ENCODE results near the gene RNF187.

RNF187 gene

GRCh38 chr1:228507961-228508652, 20.9 kb downstream of the RNF187 start:
- Histone ChIP-seq H3K27me3 (ENCODE audit: insufficient read depth, low read depth) (no peaks in the 10 kb centered on the region; the same call in 1 of the 2 replicates), H3K4me1 (ENCODE audit: low read depth, poor library complexity, severe bottlenecking) (peaks cover 10% of the 10 kb centered on the region)

DNA sequence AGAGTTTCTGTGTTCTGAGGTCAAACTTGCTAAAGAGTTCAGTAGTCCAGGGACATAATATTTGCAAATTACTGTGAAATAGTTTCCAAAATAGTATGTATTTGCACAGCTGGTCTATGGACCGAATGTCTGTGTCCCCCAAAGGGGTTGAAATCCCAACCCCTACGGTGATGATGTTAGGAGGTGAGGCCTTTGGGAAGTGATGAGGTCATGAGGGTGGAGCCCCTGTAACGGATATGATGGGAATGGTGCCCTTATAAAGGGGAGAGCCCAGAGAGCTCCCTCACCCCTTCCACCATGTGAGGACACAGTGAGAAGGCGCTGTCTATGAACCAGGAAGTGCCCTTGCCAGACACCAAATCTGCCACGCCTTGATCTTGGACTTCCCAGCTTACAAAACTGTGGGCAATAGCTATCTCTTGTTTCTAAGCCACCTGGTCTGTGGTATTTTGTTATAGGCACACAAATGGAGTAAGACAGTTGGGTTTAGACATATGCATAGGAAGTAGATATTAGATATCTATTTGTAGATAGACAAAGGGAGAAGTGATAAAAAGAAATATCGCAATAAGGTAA, 21.7 kb downstream of the RNF187 start:
- H3K79me2 ChIP-seq (ENCODE audit: insufficient read depth, low read depth): no peaks in the 10 kb centered on the region
- H3K4me2 ChIP-seq: no peak overlapping the region
- H2AFZ ChIP-seq (ENCODE audit: low read depth): no peak overlapping the region
- H3K36me3 ChIP-seq (ENCODE audit: insufficient read depth): no peaks in the 10 kb centered on the region
- no peaks in the 10 kb centered on the region for H4K20me1 ChIP-seq (ENCODE audit: insufficient read depth)
- TF ChIP-seq CTCF (conservative IDR thresholded peaks at IDR 0.05; ENCODE audit: low read depth, low read length): no peak
- H3K4me1 ChIP-seq (ENCODE audit: low read depth, poor library complexity, severe bottlenecking): peaks cover 10% of the 10 kb centered on the region
- H3K27me3 ChIP-seq (ENCODE audit: insufficient read depth, low read depth): no peaks in the 10 kb centered on the region; the same call in 1 of the 2 replicates
- no peak overlapping the region for H3K9ac ChIP-seq
- H3K27ac ChIP-seq: no peak overlapping the region
- no peak overlapping the region for H3K4me3 ChIP-seq (IDR thresholded peaks at IDR 0.05; ENCODE audit: insufficient read depth, low read depth, low read length)

More at GRCh38 chr1:228507961-228508652, 20.9 kb downstream of the RNF187 start:
- no peak for TF ChIP-seq CTCF (conservative IDR thresholded peaks at IDR 0.05; ENCODE audit: low read depth, low read length)
- Histone ChIP-seq H3K9ac (no peak overlapping the region), H3K79me2 (ENCODE audit: insufficient read depth, low read depth) (no peaks in the 10 kb centered on the region), H2AFZ (ENCODE audit: low read depth) (no peak overlapping the region), H3K4me3 (IDR thresholded peaks at IDR 0.05; ENCODE audit: insufficient read depth, low read depth, low read length) (no peak overlapping the region), H3K4me2 (no peak overlapping the region), H3K36me3 (ENCODE audit: insufficient read depth) (no peaks in the 10 kb centered on the region), H4K20me1 (ENCODE audit: insufficient read depth) (no peaks in the 10 kb centered on the region), H3K27ac (no peak overlapping the region)

DNA sequence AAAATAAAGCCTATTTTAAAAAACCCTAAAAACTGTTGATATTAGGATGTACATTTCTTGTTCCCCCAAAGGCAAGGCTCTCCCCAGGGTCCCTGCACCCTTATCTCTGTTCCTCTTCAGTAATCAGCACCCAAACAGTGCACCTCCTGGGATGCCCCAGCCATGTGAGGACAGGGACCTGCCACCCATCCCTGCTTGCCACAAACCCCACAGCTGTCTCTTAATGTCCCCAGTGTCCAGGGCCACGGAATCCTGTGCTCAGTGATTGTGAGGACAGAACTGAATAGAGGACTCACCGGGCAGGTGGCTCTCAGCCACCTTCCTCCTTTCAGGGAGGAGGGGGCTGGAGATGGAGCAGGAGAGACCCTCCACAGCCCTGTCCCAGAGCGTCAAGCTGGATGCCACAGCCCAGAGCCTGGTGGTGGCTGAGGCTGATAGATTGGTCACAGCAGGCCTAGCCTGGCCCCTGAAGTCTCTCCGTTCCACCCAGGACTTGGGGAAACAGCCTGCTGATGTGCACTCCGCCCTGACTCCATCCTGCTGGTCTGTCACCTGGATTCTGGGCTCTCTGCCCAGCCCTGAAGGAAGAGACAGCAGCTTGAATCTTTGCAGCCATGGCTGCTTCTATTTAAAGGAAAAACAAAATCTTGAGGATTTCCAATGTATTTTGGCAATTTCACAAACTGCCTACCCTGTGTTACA, 23.1 kb downstream of the RNF187 start:
- Histone ChIP-seq H3K9ac (no peak overlapping the region), H2AFZ (ENCODE audit: low read depth) (no peak overlapping the region), H3K4me1 (ENCODE audit: low read depth, poor library complexity, severe bottlenecking) (peaks cover 14% of the 10 kb centered on the region), H3K27me3 (ENCODE audit: insufficient read depth, low read depth) (no peaks in the 10 kb centered on the region; the same call in 1 of the 2 replicates), H3K79me2 (ENCODE audit: insufficient read depth, low read depth) (no peaks in the 10 kb centered on the region), H4K20me1 (ENCODE audit: insufficient read depth) (no peaks in the 10 kb centered on the region), H3K4me3 (IDR thresholded peaks at IDR 0.05; ENCODE audit: insufficient read depth, low read depth, low read length) (no peak overlapping the region), H3K4me2 (no peak overlapping the region), H3K27ac (no peak overlapping the region), H3K36me3 (ENCODE audit: insufficient read depth) (no peaks in the 10 kb centered on the region)
- TF ChIP-seq CTCF (conservative IDR thresholded peaks at IDR 0.05; ENCODE audit: low read depth, low read length): no peak

GRCh38 chr1:228510803-228511413, 23.7 kb downstream of the RNF187 start:
- no peak overlapping the region for H3K4me2 ChIP-seq
- no peaks in the 10 kb centered on the region for H3K36me3 ChIP-seq (ENCODE audit: insufficient read depth)
- no peak overlapping the region for H3K4me3 ChIP-seq (IDR thresholded peaks at IDR 0.05; ENCODE audit: insufficient read depth, low read depth, low read length)
- H3K9ac ChIP-seq: no peak overlapping the region
- no peak overlapping the region for H3K27ac ChIP-seq
- no peak for TF ChIP-seq CTCF (conservative IDR thresholded peaks at IDR 0.05; ENCODE audit: low read depth, low read length)
- H3K4me1 ChIP-seq (ENCODE audit: low read depth, poor library complexity, severe bottlenecking): peaks cover 17% of the 10 kb centered on the region
- no peaks in the 10 kb centered on the region for H3K79me2 ChIP-seq (ENCODE audit: insufficient read depth, low read depth)
- H4K20me1 ChIP-seq (ENCODE audit: insufficient read depth): no peaks in the 10 kb centered on the region
- H3K27me3 ChIP-seq (ENCODE audit: insufficient read depth, low read depth): no peaks in the 10 kb centered on the region; the same call in 1 of the 2 replicates
- no peak overlapping the region for H2AFZ ChIP-seq (ENCODE audit: low read depth)

Data from KMS-11 (cell line).